Calu3 (cell line): ENCODE data around the gene SPECC1. TPM values are rescaled to one million over a fixed set of nuclear protein-coding genes. Genes with fewer than 3 reads are reported as not detected.

ENCODE experiments used
- BruUV-seq: library from RNA; stranded (reverse); fragments of 400-500 nt; replicated peaks from 2 replicates; lab custom pipeline; 2021; lab: Mats Ljungman, UMichigan
- CTCF ChIA-PET: fragments of 300-600 bp; sonication (Branson Sonifier 250); formaldehyde crosslinking; loops from one replicate; lab custom pipeline; 2022; ENCODE audit warnings: antibody characterized with exemption; lab: Charles Lee
- DNase-seq: peaks from one replicate; pipeline ENCODE4 v3.0.0; 2022
- H3K27ac Mint-ChIP-seq: one replicate; pipeline ENCODE4 v1.8.0; 2022; ENCODE audit warnings: mixed read lengths; ENCODE audit not compliant: unreplicated experiment
- H3K27me3 Mint-ChIP-seq: one replicate; pipeline ENCODE4 v1.8.0; 2022; ENCODE audit warnings: mixed read lengths; ENCODE audit not compliant: unreplicated experiment
- H3K36me3 Mint-ChIP-seq: one replicate; pipeline ENCODE4 v1.8.0; 2022; ENCODE audit warnings: mild to moderate bottlenecking, moderate library complexity, mixed read lengths; ENCODE audit not compliant: insufficient read depth, unreplicated experiment
- H3K4me1 Mint-ChIP-seq: one replicate; pipeline ENCODE4 v1.8.0; 2022; ENCODE audit warnings: mild to moderate bottlenecking, low read depth, mixed read lengths; ENCODE audit not compliant: unreplicated experiment
- H3K4me3 Mint-ChIP-seq: one replicate; pipeline ENCODE4 v1.8.0; 2022; ENCODE audit warnings: mild to moderate bottlenecking, low read depth, moderate library complexity, mixed read lengths; ENCODE audit not compliant: unreplicated experiment
- H3K9me3 Mint-ChIP-seq: one replicate; pipeline ENCODE4 v1.8.0; 2022; ENCODE audit warnings: low read depth, mixed read lengths; ENCODE audit not compliant: unreplicated experiment
- intact Hi-C: fragments of 100-400 bp; cut with micrococcal nuclease; formaldehyde crosslinking; loops from one replicate; pipeline ENCODE4 v1.10.0; 2022; ENCODE audit not compliant: unreplicated experiment
- total RNA-seq: library from RNA; stranded (reverse); gene quantifications from 2 replicates; pipeline ENCODE4 v1.2.3, GENCODE V29; 2022
- TF ChIP-seq, protein P1 (sequence below): fragments of 200-600 bp; IDR thresholded peaks from one replicate; pipeline ENCODE4 v1.8.0; 2022; ENCODE audit warnings: antibody characterized with exemption; ENCODE audit not compliant: unreplicated experiment

SPECC1 gene
- total RNA-seq, 1 experiment from 2014 or later, result 53.5 TPM

GRCh38 chr17:20128036-20128667 is 119.0 kb downstream of the SPECC1 start:
- Mint-ChIP-seq H3K9me3 (no peaks in the 10 kb centered on the region), H3K36me3 (no peaks in the 10 kb centered on the region), H3K27me3 (peaks cover 16% of the 10 kb centered on the region), H3K4me1 (no peaks in the 10 kb centered on the region), H3K27ac (no peak overlapping the region), H3K4me3 (no peak overlapping the region)
- CTCF ChIA-PET, result no interaction called here
- BruUV-seq, result no TSS peak
- no peak for DNase-seq
- intact Hi-C loops, result no loop called here
- TF ChIP-seq, protein P1, sequence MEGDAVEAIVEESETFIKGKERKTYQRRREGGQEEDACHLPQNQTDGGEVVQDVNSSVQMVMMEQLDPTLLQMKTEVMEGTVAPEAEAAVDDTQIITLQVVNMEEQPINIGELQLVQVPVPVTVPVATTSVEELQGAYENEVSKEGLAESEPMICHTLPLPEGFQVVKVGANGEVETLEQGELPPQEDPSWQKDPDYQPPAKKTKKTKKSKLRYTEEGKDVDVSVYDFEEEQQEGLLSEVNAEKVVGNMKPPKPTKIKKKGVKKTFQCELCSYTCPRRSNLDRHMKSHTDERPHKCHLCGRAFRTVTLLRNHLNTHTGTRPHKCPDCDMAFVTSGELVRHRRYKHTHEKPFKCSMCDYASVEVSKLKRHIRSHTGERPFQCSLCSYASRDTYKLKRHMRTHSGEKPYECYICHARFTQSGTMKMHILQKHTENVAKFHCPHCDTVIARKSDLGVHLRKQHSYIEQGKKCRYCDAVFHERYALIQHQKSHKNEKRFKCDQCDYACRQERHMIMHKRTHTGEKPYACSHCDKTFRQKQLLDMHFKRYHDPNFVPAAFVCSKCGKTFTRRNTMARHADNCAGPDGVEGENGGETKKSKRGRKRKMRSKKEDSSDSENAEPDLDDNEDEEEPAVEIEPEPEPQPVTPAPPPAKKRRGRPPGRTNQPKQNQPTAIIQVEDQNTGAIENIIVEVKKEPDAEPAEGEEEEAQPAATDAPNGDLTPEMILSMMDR, result no peak

DNA sequence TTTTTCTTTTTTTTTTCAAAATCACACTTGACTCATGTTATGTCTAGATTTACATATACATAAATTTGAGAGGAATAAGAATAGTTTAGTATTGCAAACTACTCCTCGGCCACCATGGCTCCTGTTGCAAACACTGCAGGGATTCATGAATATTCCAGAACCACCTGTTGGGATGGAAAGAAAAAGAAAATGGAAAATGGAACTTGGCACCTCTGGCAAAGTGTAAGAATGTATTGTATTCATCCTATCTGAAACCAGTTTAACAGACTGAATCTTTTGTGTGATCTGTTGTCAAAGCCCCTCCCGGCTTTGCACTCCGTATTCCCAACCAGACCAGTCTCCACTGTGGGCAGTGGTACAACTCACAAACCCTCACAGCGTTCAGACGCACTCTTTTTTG is 124.4 kb downstream of the SPECC1 start:
- H3K4me1 Mint-ChIP-seq, result no peaks in the 10 kb centered on the region
- BruUV-seq, result no TSS peak
- H3K9me3 Mint-ChIP-seq, result no peaks in the 10 kb centered on the region
- no peaks in the 10 kb centered on the region for H3K36me3 Mint-ChIP-seq
- no peak overlapping the region for H3K4me3 Mint-ChIP-seq
- CTCF ChIA-PET, result no interaction called here
- H3K27ac Mint-ChIP-seq, result no peak overlapping the region
- intact Hi-C loops, result no loop called here
- DNase-seq, result no peak
- TF ChIP-seq, protein P1, result no peak
- H3K27me3 Mint-ChIP-seq, result no peaks in the 10 kb centered on the region

GRCh38 chr17:20141198-20141972 is 132.2 kb downstream of the SPECC1 start:
- DNase-seq, result no peak
- H3K4me3 Mint-ChIP-seq, result no peak overlapping the region
- intact Hi-C loops, result no loop called here
- CTCF ChIA-PET, result no interaction called here
- no peaks in the 10 kb centered on the region for H3K27me3 Mint-ChIP-seq
- H3K27ac Mint-ChIP-seq, result no peak overlapping the region
- BruUV-seq, result no TSS peak
- TF ChIP-seq, protein P1, result no peak
- H3K9me3 Mint-ChIP-seq, result no peaks in the 10 kb centered on the region
- no peaks in the 10 kb centered on the region for H3K4me1 Mint-ChIP-seq
- H3K36me3 Mint-ChIP-seq, result no peaks in the 10 kb centered on the region

DNA sequence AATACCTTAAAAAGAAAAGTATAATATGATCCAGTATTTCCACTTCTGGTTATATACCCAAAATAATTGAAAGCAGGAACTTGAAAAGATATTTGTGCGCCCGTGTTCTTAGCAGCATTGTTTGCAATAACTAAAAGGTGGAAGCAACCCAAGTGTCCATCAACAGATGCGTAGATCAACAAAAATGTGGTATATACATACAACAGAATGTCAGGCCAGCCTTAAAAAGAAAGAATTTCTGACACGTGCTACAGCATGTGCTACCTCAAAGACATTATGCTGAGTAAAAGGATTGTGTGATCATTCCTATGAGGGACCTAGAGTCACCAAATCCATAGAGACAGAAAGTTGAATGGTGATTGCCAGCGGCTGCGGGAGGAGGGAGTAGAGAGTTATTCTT is 133.1 kb downstream of the SPECC1 start:
- DNase-seq, result no peak
- CTCF ChIA-PET, result no interaction called here
- no peaks in the 10 kb centered on the region for H3K4me1 Mint-ChIP-seq
- TF ChIP-seq, protein P1, result no peak
- intact Hi-C loops, result no loop called here
- no peaks in the 10 kb centered on the region for H3K9me3 Mint-ChIP-seq
- H3K27me3 Mint-ChIP-seq, result no peaks in the 10 kb centered on the region
- no TSS peak for BruUV-seq
- no peaks in the 10 kb centered on the region for H3K36me3 Mint-ChIP-seq
- no peak overlapping the region for H3K27ac Mint-ChIP-seq
- H3K4me3 Mint-ChIP-seq, result no peak overlapping the region
